Gastrocnemius medialis (tissue), 4 donors: ENCODE results near the gene SOWAHC.

Experiments used
- POLR2A ChIP-seq, 2 donors: fragments of 450-650 bp; IDR thresholded peaks; one replicate each; pipeline ENCODE4 v1.6.1; 2017; ENCODE audit warnings: antibody characterized with exemption in 2 of 2, mild to moderate bottlenecking in 2 of 2, moderate library complexity in 2 of 2
- TF ChIP-seq, protein P1 (sequence below), 5 experiments: fragments of 450-650 bp in 3 of 5; fragments of 200-600 bp in 2 of 5; sonication (generic) in 2 of 5; IDR thresholded peaks in 4 of 5; conservative IDR thresholded peaks in 1 of 5; 1 replicate in 4 of 5; 2 replicates in 1 of 5; pipeline ENCODE4 v1.5.1; 2016 to 2019; ENCODE audit warnings: antibody characterized with exemption in 5 of 5, mild to moderate bottlenecking in 3 of 5, moderate library complexity in 3 of 5

DNA sequence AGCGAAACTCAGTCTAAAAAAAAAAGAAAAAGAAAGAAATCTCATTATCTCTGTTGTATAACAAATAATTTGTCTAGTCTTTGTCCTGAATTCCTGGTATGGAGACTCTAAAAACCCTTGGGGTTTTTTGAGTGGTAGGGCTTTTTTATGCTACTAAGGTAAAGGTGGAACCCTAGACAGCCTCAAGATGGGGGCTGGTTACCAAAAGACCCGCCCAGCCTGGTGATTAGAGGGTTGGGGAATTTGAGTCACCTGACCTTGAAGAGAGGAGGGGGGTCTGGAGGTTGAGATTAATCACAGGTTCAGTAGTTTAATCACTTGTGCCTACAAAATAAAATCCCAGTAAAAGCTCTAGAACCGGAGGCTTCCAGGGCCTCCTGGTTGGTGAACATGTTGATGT lies 17.6 kb downstream of the SOWAHC start:
- TF ChIP-seq, protein P1, sequence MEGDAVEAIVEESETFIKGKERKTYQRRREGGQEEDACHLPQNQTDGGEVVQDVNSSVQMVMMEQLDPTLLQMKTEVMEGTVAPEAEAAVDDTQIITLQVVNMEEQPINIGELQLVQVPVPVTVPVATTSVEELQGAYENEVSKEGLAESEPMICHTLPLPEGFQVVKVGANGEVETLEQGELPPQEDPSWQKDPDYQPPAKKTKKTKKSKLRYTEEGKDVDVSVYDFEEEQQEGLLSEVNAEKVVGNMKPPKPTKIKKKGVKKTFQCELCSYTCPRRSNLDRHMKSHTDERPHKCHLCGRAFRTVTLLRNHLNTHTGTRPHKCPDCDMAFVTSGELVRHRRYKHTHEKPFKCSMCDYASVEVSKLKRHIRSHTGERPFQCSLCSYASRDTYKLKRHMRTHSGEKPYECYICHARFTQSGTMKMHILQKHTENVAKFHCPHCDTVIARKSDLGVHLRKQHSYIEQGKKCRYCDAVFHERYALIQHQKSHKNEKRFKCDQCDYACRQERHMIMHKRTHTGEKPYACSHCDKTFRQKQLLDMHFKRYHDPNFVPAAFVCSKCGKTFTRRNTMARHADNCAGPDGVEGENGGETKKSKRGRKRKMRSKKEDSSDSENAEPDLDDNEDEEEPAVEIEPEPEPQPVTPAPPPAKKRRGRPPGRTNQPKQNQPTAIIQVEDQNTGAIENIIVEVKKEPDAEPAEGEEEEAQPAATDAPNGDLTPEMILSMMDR (IDR thresholded peaks at IDR 0.05 in 4 of 5, conservative IDR thresholded peaks at IDR 0.05 in 1 of 5) = no peak
- TF ChIP-seq POLR2A (IDR thresholded peaks at IDR 0.05) = no peak
